Suppressor macrophage (primary cell): Measurements from ENCODE around the gene CNTN2.

ENCODE experiments used
- DNase-seq, 4 experiments: peaks; one replicate each; pipeline ENCODE4 v3.0.0-alpha.2; 2020 to 2022

Gene CNTN2

GRCh38 chr1:205073511-205073910 is 30.5 kb downstream of the CNTN2 start:
- no peak for DNase-seq

GRCh38 chr1:205074084-205074483 is 31.1 kb downstream of the CNTN2 start:
- DNase-seq, result no peak

- no peak for DNase-seq
Measured at GRCh38 chr1:205074513-205074912, 31.5 kb downstream of the CNTN2 start.

- DNase-seq, result no peak
Measured at GRCh38 chr1:205075642-205076155, 32.7 kb downstream of the CNTN2 start.

GRCh38 chr1:205076245-205076761 is 33.3 kb downstream of the CNTN2 start:
- DNase-seq, result no peak

GRCh38 chr1:205077158-205077933 is 34.3 kb downstream of the CNTN2 start:
- DNase-seq, result no peak

GRCh38 chr1:205077934-205078311 is 34.9 kb downstream of the CNTN2 start:
- DNase-seq, result no peak

GRCh38 chr1:205082431-205082830 is 39.4 kb downstream of the CNTN2 start:
- no peak for DNase-seq

GRCh38 chr1:205084360-205084759 is 41.3 kb downstream of the CNTN2 start, which contains the start of gene TMEM81:
TSS of gene TMEM81 (minus strand) at chr1:205084460. CDS start at chr1:205084320, 140 bp downstream.
- DNase-seq, result no peak

- no peak for DNase-seq
Measured at GRCh38 chr1:205088341-205088740, 45.3 kb downstream of the CNTN2 start.

- DNase-seq, result no peak
Measured at GRCh38 chr1:205091043-205091740, 48.2 kb downstream of the CNTN2 start.

- DNase-seq, result no peak
Measured at GRCh38 chr1:205095422-205095821, 52.4 kb downstream of the CNTN2 start.

GRCh38 chr1:205098242-205098641 is 55.2 kb downstream of the CNTN2 start:
- DNase-seq, result no peak

GRCh38 chr1:205102404-205102803 is 59.4 kb downstream of the CNTN2 start:
- DNase-seq, result no peak

GRCh38 chr1:205107327-205107726 is 64.3 kb downstream of the CNTN2 start:
- DNase-seq, result no peak

- no peak for DNase-seq
Measured at GRCh38 chr1:205108464-205108863, 65.5 kb downstream of the CNTN2 start.

GRCh38 chr1:205109269-205109668 is 66.3 kb downstream of the CNTN2 start:
- no peak for DNase-seq

- no peak for DNase-seq
Measured at GRCh38 chr1:205109711-205110110, 66.7 kb downstream of the CNTN2 start.

GRCh38 chr1:205111354-205111753 is 68.3 kb downstream of the CNTN2 start:
- DNase-seq, result no peak

- no peak for DNase-seq
Measured at GRCh38 chr1:205118752-205119151, 75.7 kb downstream of the CNTN2 start.

- DNase-seq, result peak; percentile 96 to 98 (median 97)
Measured at GRCh38 chr1:205121660-205122488, 78.9 kb downstream of the CNTN2 start, which contains the start of gene RBBP5. TSS of gene RBBP5 (minus strand) at chr1:205121978. CDS start at chr1:205121873, 105 bp downstream.

GRCh38 chr1:205122489-205122882 is 79.5 kb downstream of the CNTN2 start:
- DNase-seq, result no peak

GRCh38 chr1:205124726-205125125 is 81.7 kb downstream of the CNTN2 start:
- no peak for DNase-seq
